SK-N-SH (cell line): Measurements from ENCODE around the gene RALGDS. TPM values are rescaled to one million over a fixed set of nuclear protein-coding genes. Genes with fewer than 3 reads are reported as not detected.

Experiments
- CTCF ChIA-PET: fragments of 300-600, 350-600 bp; formaldehyde crosslinking; extraction: SDS; loops from one replicate; lab custom pipeline; 2021; lab: Yijun Ruan, JAX
- POLR2A ChIA-PET: fragments of 350-600 bp; sonication (Branson Sonifier 250); formaldehyde crosslinking; extraction: SDS; loops from one replicate; lab custom pipeline; 2020; ENCODE audit warnings: antibody characterized with exemption, inconsistent platforms; lab: Yijun Ruan, JAX
- DNase-seq: peaks from one replicate; pipeline ENCODE4 v3.0.0; 2012
- H2AFZ ChIP-seq: fragments of 200-600 bp; sonication (generic); 2 replicates; pipeline ENCODE4 v1.8.1; 2016; ENCODE audit warnings: antibody characterized with exemption, mild to moderate bottlenecking, low read depth
- H3F3A ChIP-seq: fragments of 200-600 bp; sonication (generic); replicated peaks from 2 replicates; pipeline ENCODE3; 2016; ENCODE audit warnings: antibody characterized with exemption, mild to moderate bottlenecking; ENCODE audit not compliant: insufficient read depth
- H3K27ac ChIP-seq, 2 experiments: fragments of 200-500 bp in 1 of 2; fragments of 200-600 bp in 1 of 2; sonication (Bioruptor generic) in 1 of 2; sonication (generic), shearing (Covaris generic) in 1 of 2; 2 replicates each; pipeline versions ENCODE4 v1.5.1 to v1.6.1; 2014 to 2016; ENCODE audit warnings: low read depth in 2 of 2, inconsistent platforms in 1 of 2, low read length in 1 of 2, mild to moderate bottlenecking in 1 of 2, mixed read lengths in 1 of 2
- H3K27me3 ChIP-seq: fragments of 200-600 bp; sonication (generic), shearing (Covaris generic); 2 replicates; pipeline ENCODE4 v1.6.1; 2016; ENCODE audit warnings: mixed run types; ENCODE audit not compliant: insufficient read depth
- H3K36me3 ChIP-seq, 2 experiments: fragments of 200-500 bp in 1 of 2; fragments of 200-600 bp in 1 of 2; sonication (Bioruptor generic) in 1 of 2; sonication (generic) in 1 of 2; replicated peaks in 1 of 2; 2 replicates each; pipeline versions ENCODE3 to v1.5.1; 2014 to 2016; ENCODE audit warnings: low read length in 1 of 2, mild to moderate bottlenecking in 1 of 2; ENCODE audit not compliant: insufficient read depth in 2 of 2, control insufficient read depth in 1 of 2
- H3K4me1 ChIP-seq, 2 experiments: fragments of 200-500 bp in 1 of 2; fragments of 200-600 bp in 1 of 2; sonication (Bioruptor generic) in 1 of 2; sonication (generic), shearing (Covaris generic) in 1 of 2; 2 replicates each; pipeline versions ENCODE4 v1.5.1 to v1.6.1; 2014 to 2016; ENCODE audit warnings: low read depth in 1 of 2, low read length in 1 of 2, mixed run types in 1 of 2; ENCODE audit not compliant: insufficient read depth in 2 of 2, control insufficient read depth in 1 of 2
- H3K4me2 ChIP-seq: fragments of 200-600 bp; sonication (generic), shearing (Covaris generic); 2 replicates; pipeline ENCODE4 v1.6.1; 2017; ENCODE audit warnings: mixed run types
- H3K4me3 ChIP-seq, 2 experiments: fragments of 200-500 bp in 1 of 2; fragments of 200-600 bp in 1 of 2; sonication (Bioruptor generic) in 1 of 2; sonication (generic), shearing (Covaris generic) in 1 of 2; 2 replicates each; pipeline versions ENCODE4 v1.5.1 to v1.8.1; 2014 to 2016; ENCODE audit warnings: low read depth in 2 of 2, inconsistent platforms in 1 of 2, low read length in 1 of 2, mild to moderate bottlenecking in 1 of 2, mixed read lengths in 1 of 2, moderate library complexity in 1 of 2
- H3K79me2 ChIP-seq: fragments of 200-600 bp; sonication (generic); 2 replicates; pipeline ENCODE4 v1.8.1; 2017; ENCODE audit warnings: mild to moderate bottlenecking; ENCODE audit not compliant: insufficient read depth
- H3K9ac ChIP-seq: fragments of 200-600 bp; sonication (generic); 2 replicates; pipeline ENCODE4 v1.6.1; 2017; ENCODE audit warnings: mixed run types
- H3K9me2 ChIP-seq: fragments of 200-600 bp; sonication (generic); 2 replicates; pipeline ENCODE4 v1.6.1; 2017; ENCODE audit warnings: mixed run types
- H3K9me3 ChIP-seq: fragments of 200-600 bp; sonication (generic); 2 replicates; pipeline ENCODE4 v1.6.1; 2017; ENCODE audit warnings: mixed run types, mild to moderate bottlenecking, moderate library complexity
- H4K20me1 ChIP-seq: fragments of 200-600 bp; sonication (generic); 2 replicates; pipeline ENCODE4 v1.6.1; 2017; ENCODE audit warnings: mild to moderate bottlenecking, mixed run types; ENCODE audit not compliant: insufficient read depth
- FOSL2 ChIP-seq: IDR thresholded peaks from 2 replicates; pipeline ENCODE4 v1.4.0; 2012; ENCODE audit warnings: low read depth, mild to moderate bottlenecking, moderate library complexity, borderline replicate concordance
- FOXJ3 ChIP-seq: sonication (generic); formaldehyde crosslinking; IDR thresholded peaks from 2 replicates; pipeline ENCODE4 v1.5.1; 2020; ENCODE audit warnings: mild to moderate bottlenecking, missing genetic modification reagents
- FOXM1 ChIP-seq: IDR thresholded peaks from 2 replicates; pipeline ENCODE4 v1.4.0; 2012; ENCODE audit warnings: low read depth, mild to moderate bottlenecking
- GABPA ChIP-seq: IDR thresholded peaks from 2 replicates; pipeline ENCODE4 v1.4.0; 2012; ENCODE audit warnings: low read depth, mild to moderate bottlenecking
- IRF3 ChIP-seq: fragments of 150-350 bp; IDR thresholded peaks from 2 replicates; pipeline ENCODE4 v1.6.1; 2016; ENCODE audit warnings: mild to moderate bottlenecking, low read depth, low read length
- PBX3 ChIP-seq: IDR thresholded peaks from 2 replicates; pipeline ENCODE4; 2012
- POLR2AphosphoS5 ChIP-seq: IDR thresholded peaks from 2 replicates; pipeline ENCODE4 v1.6.1; 2012; ENCODE audit warnings: low read depth, low read length
- RAD21 ChIP-seq: IDR thresholded peaks from 2 replicates; pipeline ENCODE4 v1.6.1; 2012; ENCODE audit warnings: mild to moderate bottlenecking, low read length
- RFX5 ChIP-seq: IDR thresholded peaks from 2 replicates; pipeline ENCODE4 v1.6.1; 2012; ENCODE audit warnings: mild to moderate bottlenecking, improper control_type of control experiment, low read length
- TEAD4 ChIP-seq: IDR thresholded peaks from 2 replicates; pipeline ENCODE4 v1.4.0; 2012; ENCODE audit warnings: mild to moderate bottlenecking, borderline replicate concordance; ENCODE audit not compliant: insufficient read depth
- USF1 ChIP-seq: IDR thresholded peaks from 2 replicates; pipeline ENCODE4 v1.4.0; 2012; ENCODE audit warnings: low read depth, borderline replicate concordance
- WGBS: methylation state at CpG from one replicate; pipeline ENCODE4 v1.1.6; 2017; ENCODE audit warnings: low lambda C conversion rate; 5-methylcytosine and 5-hydroxymethylcytosine counted together
- polyA plus RNA-seq, 3 experiments: library from polyadenylated mRNA; depleted of rRNA; stranded (reverse); fragments of >200 nt; gene quantifications; 2 replicates each; pipeline ENCODE4 v1.2.3, GENCODE V29; 2012

RALGDS gene
- polyA plus RNA-seq, 1 of the 3 experiments (the other 2 are of a cell fraction): 64.7 TPM

GRCh38 chr9:133088146-133088750, 32.8 kb downstream of the RALGDS start:
- Histone ChIP-seq H3F3A (peaks cover 4% of the 10 kb centered on the region), H3K4me3 (no peak overlapping the region), H4K20me1 (no peaks in the 10 kb centered on the region), H3K79me2 (no peaks in the 10 kb centered on the region), H3K9me2 (no peaks in the 10 kb centered on the region), H3K4me2 (no peak overlapping the region), H3K4me1 (peaks cover 0 to 36% of the 10 kb centered on the region in 2 experiments; a peak in 2 of 4 replicates), H2AFZ (no peak overlapping the region), H3K27me3 (no peaks in the 10 kb centered on the region), H3K27ac (no peak overlapping the region; a peak in 1 of 4 replicates), H3K9me3 (no peaks in the 10 kb centered on the region), H3K36me3 (no peaks in the 10 kb centered on the region)
- DNase-seq: no peak
- POLR2A ChIA-PET: no interaction called here
- CTCF ChIA-PET: interaction anchor here (1.6 to 6.6 kb wide), 3 partner anchors 56 to 66 kb away, joined by 5 to 40 read pairs (median 35); no protein-coding TSS in a partner anchor
- TF ChIP-seq USF1 (no peak), FOXJ3 (CRISPR knock-in tag) (no peak)
- TF ChIP-seq, all 33 proteins: peak for 0
- 84% methylated on average over 7 of the region's 10 CpGs for WGBS
- no peak overlapping the region for H3K9ac ChIP-seq

- Histone ChIP-seq H3K4me3 (no peak overlapping the region), H3F3A (peaks cover 3% of the 10 kb centered on the region), H3K4me1 (peaks cover 0 to 36% of the 10 kb centered on the region in 2 experiments; a peak in 2 of 4 replicates), H4K20me1 (no peaks in the 10 kb centered on the region), H3K27me3 (no peaks in the 10 kb centered on the region), H2AFZ (no peak overlapping the region), H3K4me2 (no peak overlapping the region), H3K36me3 (no peaks in the 10 kb centered on the region), H3K9ac (no peak overlapping the region), H3K9me2 (no peaks in the 10 kb centered on the region), H3K27ac (peak overlapping the region in 1 of 2 experiments; percentile 11; a peak in 1 of 4 replicates), H3K79me2 (no peaks in the 10 kb centered on the region), H3K9me3 (no peaks in the 10 kb centered on the region)
- no peak for TF ChIP-seq TEAD4
- TF ChIP-seq PBX3: no peak
- TF ChIP-seq POLR2AphosphoS5: no peak
- no peak for TF ChIP-seq FOXM1
- no peak for TF ChIP-seq RAD21
- no peak for TF ChIP-seq RFX5
- TF ChIP-seq FOSL2: no peak
- no peak for TF ChIP-seq IRF3
- no peak for TF ChIP-seq GABPA
- no peak for DNase-seq
- ChIA-PET CTCF (interaction anchor here (1.0 to 6.6 kb wide), 4 partner anchors 16 to 60 kb away, joined by 3 to 40 read pairs (median 19); no protein-coding TSS in a partner anchor), POLR2A (no interaction called here)
- 66% methylated on average over 5 of the region's 7 CpGs for WGBS
Measured at GRCh38 chr9:133087429-133088145, 33.5 kb downstream of the RALGDS start.
